Muscle of back (tissue), 11 donors: ENCODE data around the gene P4HA3. TPM values are rescaled to one million over a fixed set of nuclear protein-coding genes. Genes with fewer than 3 reads are reported as not detected.

Experiments
- DNase-seq, 3 donors: peaks; one replicate each; pipeline versions ENCODE4 v3.0.0 to v3.0.0-alpha.2; 2013
- polyA plus RNA-seq, 10 donors: library from polyadenylated mRNA; unstranded; fragments of 120-200 nt; gene quantifications; one replicate each; pipeline ENCODE4 v1.2.1, GENCODE V29; 2013; ENCODE audit not compliant: insufficient read length in 10 of 10

The P4HA3 gene
- polyA plus RNA-seq, 10 donors = 0.88 to 4.1 (median 2.4) TPM

DNA sequence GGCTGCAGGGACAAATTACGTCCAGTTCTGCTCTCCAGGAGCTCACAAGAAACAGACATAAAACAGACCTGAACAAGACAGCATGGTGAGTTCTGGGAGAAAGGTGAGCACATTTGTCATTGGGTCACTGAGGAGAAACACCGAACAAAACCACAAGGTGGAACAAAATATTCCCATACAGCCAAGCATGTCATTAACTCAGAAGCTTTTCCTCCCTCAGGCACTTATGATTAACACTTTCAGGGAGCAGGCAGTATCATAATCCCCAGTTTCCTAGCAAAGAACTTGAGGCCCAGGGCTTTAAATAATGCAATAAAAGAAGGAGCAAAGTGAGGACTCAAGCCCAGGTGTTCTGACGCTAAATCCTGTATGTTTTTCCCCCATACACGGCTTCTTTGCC is 43.0 kb downstream of the P4HA3 start:
- no peak for DNase-seq

- peak in 1 of 3 donors; percentile 39 for DNase-seq
Measured at GRCh38 chr11:74267014-74267413, 44.4 kb downstream of the P4HA3 start.

DNA sequence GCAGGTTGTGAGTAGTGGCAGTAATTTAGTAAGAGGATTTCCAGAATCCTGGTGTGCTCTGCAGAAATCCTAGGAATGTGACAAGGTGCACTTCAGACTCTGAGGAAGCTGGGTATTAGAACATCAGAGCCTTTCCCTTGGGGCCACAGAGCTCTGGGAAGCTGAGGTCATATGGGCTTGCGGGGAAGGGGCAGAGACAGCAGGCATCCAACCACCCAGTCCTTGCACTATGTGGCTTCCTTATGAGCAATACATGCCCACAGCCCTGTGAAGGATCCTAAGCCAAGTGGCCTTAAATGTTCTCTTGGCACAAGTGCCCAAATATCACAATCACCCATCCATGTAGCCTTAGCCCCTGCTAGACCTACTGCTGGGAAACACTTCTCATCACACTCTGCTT is 46.2 kb downstream of the P4HA3 start:
- DNase-seq = no peak

- no peak for DNase-seq
Measured at GRCh38 chr11:74262725-74263124, 48.7 kb downstream of the P4HA3 start.

GRCh38 chr11:74257959-74258553 is 53.4 kb downstream of the P4HA3 start:
- peak; percentile 79 to 92 (median 87) for DNase-seq

- no peak for DNase-seq
Measured at GRCh38 chr11:74256378-74257133, 54.9 kb downstream of the P4HA3 start.

- peak; percentile 57 to 81 (median 73) for DNase-seq
Measured at GRCh38 chr11:74255741-74256375, 55.6 kb downstream of the P4HA3 start.

DNA sequence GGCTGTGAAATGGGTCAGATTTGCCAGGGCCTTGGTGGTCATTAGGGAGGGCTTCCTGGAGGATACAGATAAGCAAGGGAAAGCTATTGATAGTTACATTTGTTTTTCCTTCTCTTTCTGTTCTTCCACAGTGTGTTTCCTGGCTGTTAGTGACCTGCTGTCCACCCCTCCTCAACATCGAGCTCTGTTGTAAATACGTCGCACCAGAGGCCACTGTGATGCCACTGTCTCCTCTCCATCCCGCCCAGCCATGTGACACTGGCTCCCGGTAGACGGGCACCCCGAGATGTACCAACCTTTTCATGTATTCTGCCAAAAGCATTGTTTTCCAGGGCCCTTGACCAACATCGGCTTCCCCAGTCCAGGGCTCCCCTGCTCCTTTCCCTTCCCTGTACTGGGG is 58.1 kb downstream of the P4HA3 start:
- no peak for DNase-seq

- no peak for DNase-seq
Measured at GRCh38 chr11:74249496-74249895, 61.9 kb downstream of the P4HA3 start.

DNA sequence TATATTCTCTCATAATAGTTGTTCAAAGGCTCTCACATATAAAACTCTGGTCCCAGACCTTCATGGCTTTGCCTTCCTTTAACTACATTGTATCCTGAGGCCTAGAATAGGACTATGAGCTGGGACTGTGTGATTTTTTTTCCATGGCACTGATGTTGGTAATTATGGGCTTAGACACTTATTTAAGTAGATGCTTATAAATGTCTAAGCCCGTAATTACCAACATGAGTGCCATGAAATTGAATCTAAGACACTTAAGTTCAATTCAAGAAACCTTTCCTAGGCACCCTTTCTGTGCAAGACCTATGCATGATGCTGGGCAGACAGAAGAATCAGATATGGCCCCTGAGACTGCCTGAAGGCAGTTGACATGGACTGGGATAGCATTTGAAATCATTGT is 63.0 kb downstream of the P4HA3 start:
- DNase-seq = no peak

DNA sequence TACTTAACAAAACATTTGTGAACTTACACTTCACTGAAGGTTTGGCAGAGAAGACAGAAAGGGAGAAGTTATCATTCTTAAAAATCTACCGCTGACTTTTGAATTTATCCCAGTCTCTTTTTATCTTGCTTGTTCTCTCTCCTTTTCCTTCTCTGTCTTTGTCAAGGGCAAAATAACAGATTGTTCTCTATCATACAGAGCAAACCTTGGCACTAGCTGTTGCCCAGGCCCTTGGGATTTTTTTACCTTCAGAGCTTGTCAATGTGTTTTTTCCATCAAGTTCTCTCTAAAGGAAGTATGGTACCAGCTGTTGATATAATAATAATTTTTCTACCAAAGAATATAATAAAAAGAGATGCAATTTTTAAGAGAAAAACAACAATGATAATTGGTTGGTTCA is 73.2 kb downstream of the P4HA3 start:
- no peak for DNase-seq

GRCh38 chr11:74237541-74237940 is 73.9 kb downstream of the P4HA3 start:
- no peak for DNase-seq

GRCh38 chr11:74235121-74235520 is 76.3 kb downstream of the P4HA3 start:
- DNase-seq = no peak

GRCh38 chr11:74233683-74234082 is 77.8 kb downstream of the P4HA3 start:
- no peak for DNase-seq

DNA sequence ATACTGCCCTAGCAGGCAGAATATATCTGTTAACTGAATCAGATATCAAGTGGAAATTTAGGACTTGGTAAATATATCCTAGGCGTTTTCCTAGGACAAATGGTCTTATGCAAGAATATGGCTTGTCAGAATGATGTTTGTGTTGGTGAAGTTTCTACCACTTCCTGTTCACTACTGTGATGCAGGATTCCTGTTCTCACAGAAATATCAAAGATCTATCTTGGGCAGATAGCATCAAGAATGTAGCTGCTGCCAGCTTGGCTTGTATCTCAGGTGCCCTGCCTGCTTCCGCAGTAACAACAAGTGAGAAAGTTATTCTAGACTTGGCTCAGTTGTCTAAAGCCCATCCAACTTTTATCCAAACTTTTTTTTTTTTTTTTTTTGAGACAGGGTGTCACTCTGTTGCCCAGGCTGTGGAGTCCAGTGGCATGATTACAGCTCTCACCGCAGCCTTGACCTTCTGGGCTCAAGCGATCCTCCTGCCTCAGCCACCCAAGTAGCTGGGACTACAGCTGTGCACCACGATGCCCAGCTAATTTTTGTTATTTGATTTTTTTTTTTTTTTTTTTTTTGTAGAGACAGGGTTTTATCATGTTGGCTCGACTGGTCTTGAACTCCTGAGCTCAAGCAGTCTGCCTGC is 79.0 kb downstream of the P4HA3 start:
- no peak for DNase-seq

GRCh38 chr11:74226907-74227306 is 84.5 kb downstream of the P4HA3 start:
- DNase-seq = no peak

GRCh38 chr11:74225565-74225964 is 85.9 kb downstream of the P4HA3 start:
- no peak for DNase-seq

DNA sequence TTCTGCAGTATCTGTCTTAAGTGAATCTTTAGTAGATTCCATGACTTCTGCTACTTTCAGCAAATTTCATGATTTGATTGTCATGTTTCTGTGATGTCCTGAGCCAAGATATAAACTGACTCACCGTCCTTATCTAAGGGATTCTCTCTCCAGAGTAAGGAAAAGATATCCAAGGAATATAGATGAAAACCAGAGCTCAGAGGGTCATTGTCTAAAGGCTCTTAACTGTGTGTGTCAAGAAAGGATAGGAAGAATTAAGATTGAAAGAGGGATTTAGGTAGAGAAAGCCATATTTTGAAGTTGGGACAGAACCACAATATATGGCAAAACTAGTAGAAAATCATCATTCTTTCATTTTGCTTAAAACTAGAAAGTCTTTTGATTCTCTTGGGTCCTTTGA is 89.6 kb downstream of the P4HA3 start:
- no peak for DNase-seq

DNA sequence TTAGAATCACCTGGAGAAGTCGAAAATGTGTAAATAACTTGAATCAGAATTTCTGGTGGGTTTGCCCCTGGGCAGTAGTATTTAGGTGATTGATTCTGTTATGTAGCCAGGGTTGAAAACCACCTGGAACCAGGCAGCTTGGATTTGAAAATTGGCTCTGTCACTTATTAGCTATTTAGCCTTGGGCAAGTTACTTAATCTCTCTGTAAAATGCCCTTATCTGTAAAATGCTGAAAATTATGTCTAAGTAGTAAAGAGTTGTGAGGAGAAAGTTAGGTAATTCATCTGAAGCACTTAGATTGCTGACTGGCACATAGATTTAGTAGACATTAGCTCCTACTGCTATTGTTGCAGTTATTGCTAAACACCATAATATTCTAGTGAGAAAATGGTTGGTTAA is 91.1 kb downstream of the P4HA3 start:
- no peak for DNase-seq
